OCI-LY1 (cell line): ENCODE results near the gene ZC2HC1C.

Experiments
- EZH2 ChIP-seq: fragments of 200-600 bp; sonication (generic), shearing (Covaris generic); IDR thresholded peaks from 2 replicates; pipeline ENCODE4 v1.8.0; 2017; ENCODE audit warnings: borderline replicate concordance, mixed run types, mild to moderate bottlenecking, antibody characterized with exemption, low read length, moderate library complexity, mixed read lengths
- TF ChIP-seq, protein P1 (sequence below): fragments of 200-600 bp; sonication (generic), shearing (Covaris generic); IDR thresholded peaks from 2 replicates; pipeline ENCODE4 v1.5.1; 2017; ENCODE audit warnings: mild to moderate bottlenecking, antibody characterized with exemption, low read length, moderate library complexity, mixed read lengths

DNA sequence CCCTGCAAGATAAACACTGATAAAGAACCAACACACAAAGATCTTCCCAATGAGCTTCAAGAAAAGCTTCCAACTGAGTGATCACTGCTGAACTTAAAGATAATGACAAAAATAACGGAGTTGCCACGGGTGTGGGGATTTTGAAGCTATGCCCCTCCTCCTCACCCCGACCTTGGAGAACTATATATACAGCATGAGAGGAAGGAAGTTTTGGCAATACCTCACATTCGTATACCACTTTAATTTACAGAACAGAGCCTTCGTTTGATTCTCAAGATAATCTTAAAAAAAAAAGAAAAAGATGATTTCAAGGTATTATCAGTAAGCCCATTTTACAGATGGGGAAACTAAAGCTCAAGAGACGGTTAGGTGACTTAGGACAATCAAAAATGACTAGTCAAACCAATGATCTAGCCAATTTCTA, 56.7 kb downstream of the ZC2HC1C start:
- TF ChIP-seq, protein P1, sequence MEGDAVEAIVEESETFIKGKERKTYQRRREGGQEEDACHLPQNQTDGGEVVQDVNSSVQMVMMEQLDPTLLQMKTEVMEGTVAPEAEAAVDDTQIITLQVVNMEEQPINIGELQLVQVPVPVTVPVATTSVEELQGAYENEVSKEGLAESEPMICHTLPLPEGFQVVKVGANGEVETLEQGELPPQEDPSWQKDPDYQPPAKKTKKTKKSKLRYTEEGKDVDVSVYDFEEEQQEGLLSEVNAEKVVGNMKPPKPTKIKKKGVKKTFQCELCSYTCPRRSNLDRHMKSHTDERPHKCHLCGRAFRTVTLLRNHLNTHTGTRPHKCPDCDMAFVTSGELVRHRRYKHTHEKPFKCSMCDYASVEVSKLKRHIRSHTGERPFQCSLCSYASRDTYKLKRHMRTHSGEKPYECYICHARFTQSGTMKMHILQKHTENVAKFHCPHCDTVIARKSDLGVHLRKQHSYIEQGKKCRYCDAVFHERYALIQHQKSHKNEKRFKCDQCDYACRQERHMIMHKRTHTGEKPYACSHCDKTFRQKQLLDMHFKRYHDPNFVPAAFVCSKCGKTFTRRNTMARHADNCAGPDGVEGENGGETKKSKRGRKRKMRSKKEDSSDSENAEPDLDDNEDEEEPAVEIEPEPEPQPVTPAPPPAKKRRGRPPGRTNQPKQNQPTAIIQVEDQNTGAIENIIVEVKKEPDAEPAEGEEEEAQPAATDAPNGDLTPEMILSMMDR, result no peak
- TF ChIP-seq EZH2, result no peak
